Measurements from ENCODE around the gene INVS.

The INVS gene

GRCh38 chr9:100285601-100286000 lies 186.6 kb downstream of the INVS start:
- DNase-seq (ENCODE audit: low read depth in 1 of 2, low spot score in 1 of 2): no peak
- in situ Hi-C loops (cut with HindIII; ENCODE audit: low pct_unique_long_range_greater_than_20kb, low sequenced_read_pairs): no loop called here
- TF ChIP-seq JUND (IDR thresholded peaks at IDR 0.05; ENCODE audit: low read depth): no peak

- no peak for DNase-seq (ENCODE audit: low read depth in 1 of 2, low spot score in 1 of 2)
- in situ Hi-C loops (cut with HindIII; ENCODE audit: low pct_unique_long_range_greater_than_20kb, low sequenced_read_pairs): no loop called here
- TF ChIP-seq JUND (IDR thresholded peaks at IDR 0.05; ENCODE audit: low read depth): no peak
Measured at GRCh38 chr9:100286257-100286656, 187.2 kb downstream of the INVS start.

- in situ Hi-C loops (cut with HindIII; ENCODE audit: low pct_unique_long_range_greater_than_20kb, low sequenced_read_pairs): no loop called here
Measured at GRCh38 chr9:100287186-100287585, 188.1 kb downstream of the INVS start.

GRCh38 chr9:100290714-100291113 lies 191.7 kb downstream of the INVS start:
- in situ Hi-C loops (cut with HindIII; ENCODE audit: low pct_unique_long_range_greater_than_20kb, low sequenced_read_pairs): no loop called here
- no peak for DNase-seq (ENCODE audit: low read depth in 1 of 2, low spot score in 1 of 2)

More at GRCh38 chr9:100287186-100287585, 188.1 kb downstream of the INVS start:
- TF ChIP-seq JUND (IDR thresholded peaks at IDR 0.05; ENCODE audit: low read depth): no peak
- DNase-seq (ENCODE audit: low read depth in 1 of 2, low spot score in 1 of 2): no peak

GRCh38 chr9:100292414-100292813 lies 193.4 kb downstream of the INVS start:
- no peak for TF ChIP-seq JUND (IDR thresholded peaks at IDR 0.05; ENCODE audit: low read depth)
- in situ Hi-C loops (cut with HindIII; ENCODE audit: low pct_unique_long_range_greater_than_20kb, low sequenced_read_pairs): no loop called here
- DNase-seq (ENCODE audit: low read depth in 1 of 2, low spot score in 1 of 2): no peak

More at GRCh38 chr9:100290714-100291113, 191.7 kb downstream of the INVS start:
- no peak for TF ChIP-seq JUND (IDR thresholded peaks at IDR 0.05; ENCODE audit: low read depth)

GRCh38 chr9:100294341-100294740 lies 195.3 kb downstream of the INVS start:
- in situ Hi-C loops (cut with HindIII; ENCODE audit: low pct_unique_long_range_greater_than_20kb, low sequenced_read_pairs): no loop called here
- no peak for DNase-seq (ENCODE audit: low read depth in 1 of 2, low spot score in 1 of 2)
- no peak for TF ChIP-seq JUND (IDR thresholded peaks at IDR 0.05; ENCODE audit: low read depth)

GRCh38 chr9:100294806-100295205 lies 195.8 kb downstream of the INVS start:
- in situ Hi-C loops (cut with HindIII; ENCODE audit: low pct_unique_long_range_greater_than_20kb, low sequenced_read_pairs): no loop called here
- DNase-seq (ENCODE audit: low read depth in 1 of 2, low spot score in 1 of 2): peak in 1 of 2 experiments; percentile 3
- TF ChIP-seq JUND (IDR thresholded peaks at IDR 0.05; ENCODE audit: low read depth): no peak

- no peak for DNase-seq (ENCODE audit: low read depth in 1 of 2, low spot score in 1 of 2)
- no peak for TF ChIP-seq JUND (IDR thresholded peaks at IDR 0.05; ENCODE audit: low read depth)
- in situ Hi-C loops (cut with HindIII; ENCODE audit: low pct_unique_long_range_greater_than_20kb, low sequenced_read_pairs): no loop called here
Measured at GRCh38 chr9:100295240-100295639, 196.2 kb downstream of the INVS start.

- no peak for TF ChIP-seq JUND (IDR thresholded peaks at IDR 0.05; ENCODE audit: low read depth)
- no peak for DNase-seq (ENCODE audit: low read depth in 1 of 2, low spot score in 1 of 2)
- in situ Hi-C loops (cut with HindIII; ENCODE audit: low pct_unique_long_range_greater_than_20kb, low sequenced_read_pairs): no loop called here
Measured at GRCh38 chr9:100296407-100296806, 197.4 kb downstream of the INVS start.

GRCh38 chr9:100298378-100298777 lies 199.3 kb downstream of the INVS start:
- no peak for DNase-seq (ENCODE audit: low read depth in 1 of 2, low spot score in 1 of 2)
- TF ChIP-seq JUND (IDR thresholded peaks at IDR 0.05; ENCODE audit: low read depth): no peak
- in situ Hi-C loops (cut with HindIII; ENCODE audit: low pct_unique_long_range_greater_than_20kb, low sequenced_read_pairs): no loop called here

- TF ChIP-seq JUND (IDR thresholded peaks at IDR 0.05; ENCODE audit: low read depth): no peak
- in situ Hi-C loops (cut with HindIII; ENCODE audit: low pct_unique_long_range_greater_than_20kb, low sequenced_read_pairs): no loop called here
- no peak for DNase-seq (ENCODE audit: low read depth in 1 of 2, low spot score in 1 of 2)
Measured at GRCh38 chr9:100303747-100304146, 204.7 kb downstream of the INVS start.

- no peak for TF ChIP-seq JUND (IDR thresholded peaks at IDR 0.05; ENCODE audit: low read depth)
- no peak for DNase-seq (ENCODE audit: low read depth in 1 of 2, low spot score in 1 of 2)
- in situ Hi-C loops (cut with HindIII; ENCODE audit: low pct_unique_long_range_greater_than_20kb, low sequenced_read_pairs): no loop called here
Measured at GRCh38 chr9:100306283-100306682, 207.2 kb downstream of the INVS start.

- in situ Hi-C loops (cut with HindIII; ENCODE audit: low pct_unique_long_range_greater_than_20kb, low sequenced_read_pairs): no loop called here
- DNase-seq (ENCODE audit: low read depth in 1 of 2, low spot score in 1 of 2): no peak
- no peak for TF ChIP-seq JUND (IDR thresholded peaks at IDR 0.05; ENCODE audit: low read depth)
Measured at GRCh38 chr9:100307080-100307479, 208.0 kb downstream of the INVS start.

- in situ Hi-C loops (cut with HindIII; ENCODE audit: low pct_unique_long_range_greater_than_20kb, low sequenced_read_pairs): no loop called here
- no peak for DNase-seq (ENCODE audit: low read depth in 1 of 2, low spot score in 1 of 2)
- TF ChIP-seq JUND (IDR thresholded peaks at IDR 0.05; ENCODE audit: low read depth): no peak
Measured at GRCh38 chr9:100308965-100309564, 210.0 kb downstream of the INVS start.

All from T47D (cell line).